ENCODE results near the gene DCTPP1. TPM values are rescaled to one million over a fixed set of nuclear protein-coding genes. Genes with fewer than 3 reads are reported as not detected.

DCTPP1 gene
- total and polyA plus RNA-seq, 2 of the 13 experiments (the other 11 are each of a cell fraction or from before 2014, with no cell fraction given) = 54.8 to 74.4 TPM

GRCh38 chr16:30447512-30448226 lies 17.8 kb upstream of the DCTPP1 start (continued):
- TF ChIP-seq ZBTB20 (CRISPR knock-in tag; IDR thresholded peaks at IDR 0.05; ENCODE audit: borderline replicate concordance, low read depth) = no peak; the same call in 1 of the 2 replicates
- TF ChIP-seq BORCS8-MEF2B (CRISPR knock-in tag; IDR thresholded peaks at IDR 0.05) = no peak
- TF ChIP-seq ZIK1 (CRISPR knock-in tag; IDR thresholded peaks at IDR 0.05; ENCODE audit: borderline replicate concordance, low read depth) = no peak
- no peak for TF ChIP-seq HINFP (CRISPR knock-in tag; IDR thresholded peaks at IDR 0.05; ENCODE audit: low read depth)
- TF ChIP-seq, protein P1, sequence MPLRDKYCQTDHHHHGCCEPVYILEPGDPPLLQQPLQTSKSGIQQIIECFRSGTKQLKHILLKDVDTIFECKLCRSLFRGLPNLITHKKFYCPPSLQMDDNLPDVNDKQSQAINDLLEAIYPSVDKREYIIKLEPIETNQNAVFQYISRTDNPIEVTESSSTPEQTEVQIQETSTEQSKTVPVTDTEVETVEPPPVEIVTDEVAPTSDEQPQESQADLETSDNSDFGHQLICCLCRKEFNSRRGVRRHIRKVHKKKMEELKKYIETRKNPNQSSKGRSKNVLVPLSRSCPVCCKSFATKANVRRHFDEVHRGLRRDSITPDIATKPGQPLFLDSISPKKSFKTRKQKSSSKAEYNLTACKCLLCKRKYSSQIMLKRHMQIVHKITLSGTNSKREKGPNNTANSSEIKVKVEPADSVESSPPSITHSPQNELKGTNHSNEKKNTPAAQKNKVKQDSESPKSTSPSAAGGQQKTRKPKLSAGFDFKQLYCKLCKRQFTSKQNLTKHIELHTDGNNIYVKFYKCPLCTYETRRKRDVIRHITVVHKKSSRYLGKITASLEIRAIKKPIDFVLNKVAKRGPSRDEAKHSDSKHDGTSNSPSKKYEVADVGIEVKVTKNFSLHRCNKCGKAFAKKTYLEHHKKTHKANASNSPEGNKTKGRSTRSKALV (CRISPR knock-in tag; IDR thresholded peaks at IDR 0.05) = no peak
- peak; percentile 73; the same call in 1 of the 2 replicates for TF ChIP-seq ZBTB39 (CRISPR knock-in tag; IDR thresholded peaks at IDR 0.05)
- TF ChIP-seq FOXA1 (IDR thresholded peaks at IDR 0.05) = no peak; the same call in 1 of the 2 replicates
- TF ChIP-seq FOXA1 (CRISPR knock-in tag; IDR thresholded peaks at IDR 0.05) = peak; percentile 64
- no peak for TF ChIP-seq ZNF674 (CRISPR knock-in tag; IDR thresholded peaks at IDR 0.05; ENCODE audit: low read depth)
- peak; percentile 91 for TF ChIP-seq ASH2L (IDR thresholded peaks at IDR 0.05; ENCODE audit: insufficient read length, low read depth, low read length)
- no peak; the same call in none of the 2 replicates for TF ChIP-seq ZNF121 (CRISPR knock-in tag; IDR thresholded peaks at IDR 0.05)
- no peak for TF ChIP-seq ATF3 (CRISPR knock-in tag; IDR thresholded peaks at IDR 0.05)
- TF ChIP-seq HES4 (CRISPR knock-in tag; IDR thresholded peaks at IDR 0.05; ENCODE audit: borderline replicate concordance) = no peak
- TF ChIP-seq TMF1 (CRISPR knock-in tag; IDR thresholded peaks at IDR 0.05; ENCODE audit: low read depth) = no peak
- TF ChIP-seq NFAT5 (CRISPR knock-in tag; IDR thresholded peaks at IDR 0.05) = no peak
- peak; percentile 78 for TF ChIP-seq KMT2B (CRISPR knock-in tag; IDR thresholded peaks at IDR 0.05)
- no peak for TF ChIP-seq ZNF549 (CRISPR knock-in tag; IDR thresholded peaks at IDR 0.05)

Data from HepG2 (cell line).